ENCODE measurements around the gene DPEP2.
"Not testable (repeated sequence)": the region's sequence is repeated elsewhere in the genome, so short reads cannot be mapped to it uniquely, and the experiment has no call there.

DPEP2 gene

GRCh38 chr16:67976205-67976604, 23.1 kb downstream of the DPEP2 start:
- no peak for DNase-seq (ENCODE audit: low read depth in 2 of 2)

DNA sequence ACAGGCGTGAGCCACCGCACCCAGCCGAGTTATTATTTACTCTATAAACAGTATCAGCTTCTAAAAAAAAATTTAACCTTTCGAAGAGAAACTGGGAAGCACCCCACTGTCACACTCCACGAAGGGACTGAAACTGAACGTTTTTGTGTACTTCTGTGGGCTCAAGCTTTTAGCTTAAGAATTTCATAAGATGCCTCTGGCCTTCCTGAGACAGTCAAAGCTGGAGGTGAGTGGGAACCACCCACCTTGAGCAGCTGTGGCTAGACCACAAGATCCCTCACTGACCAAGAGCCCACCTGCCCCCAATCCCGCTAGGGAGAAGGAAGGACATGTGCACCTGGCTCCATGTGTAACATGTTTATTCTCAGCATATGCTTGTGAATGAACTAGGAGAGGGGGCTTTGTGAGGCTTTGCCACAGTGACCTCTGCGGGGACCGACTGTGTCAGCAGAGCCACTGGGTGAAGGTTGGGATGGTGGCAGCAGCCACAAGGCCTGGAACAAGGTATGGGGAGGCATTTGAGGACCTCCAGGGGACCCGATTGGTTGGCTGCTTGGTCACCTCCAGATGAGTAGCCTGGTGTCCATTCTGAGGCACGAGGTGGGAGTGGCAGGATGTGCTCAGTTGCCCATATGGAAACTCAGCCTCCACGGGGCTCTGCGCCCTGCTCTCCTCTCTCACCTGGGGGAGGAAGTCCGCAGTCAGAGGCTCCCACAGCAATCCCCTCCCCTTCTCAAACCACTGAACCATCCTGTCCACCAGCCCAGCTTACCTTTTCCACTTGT, 23.8 kb downstream of the DPEP2 start:
- DNase-seq (ENCODE audit: low read depth in 2 of 2) = no peak

GRCh38 chr16:67972285-67972684, 27.0 kb downstream of the DPEP2 start:
- DNase-seq (ENCODE audit: low read depth in 2 of 2) = not testable (repeated sequence)

DNA sequence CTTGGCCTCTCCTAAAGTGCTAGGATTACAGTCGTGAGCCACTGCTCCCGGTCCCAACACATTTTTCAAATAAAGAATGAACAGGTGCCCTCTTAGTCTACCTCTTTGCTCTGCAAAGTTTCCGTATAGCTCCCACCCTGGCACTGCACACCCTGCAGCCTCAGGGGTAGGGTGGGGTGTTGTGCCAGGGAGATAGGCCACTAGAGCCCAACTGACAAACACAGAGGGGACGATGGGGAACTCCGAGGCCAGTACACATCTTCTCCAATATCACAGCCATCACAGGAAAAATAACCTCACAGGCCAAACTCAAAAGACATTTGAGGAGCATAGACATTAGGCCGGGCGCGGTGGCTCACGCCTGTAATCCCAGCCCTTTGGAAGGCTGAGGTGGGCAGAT, 28.2 kb downstream of the DPEP2 start:
- DNase-seq (ENCODE audit: low read depth in 2 of 2) = no peak

- no peak for DNase-seq (ENCODE audit: low read depth in 2 of 2)
These were observed 29.8 kb downstream of the DPEP2 start for GRCh38 chr16:67969254-67970039.

DNA sequence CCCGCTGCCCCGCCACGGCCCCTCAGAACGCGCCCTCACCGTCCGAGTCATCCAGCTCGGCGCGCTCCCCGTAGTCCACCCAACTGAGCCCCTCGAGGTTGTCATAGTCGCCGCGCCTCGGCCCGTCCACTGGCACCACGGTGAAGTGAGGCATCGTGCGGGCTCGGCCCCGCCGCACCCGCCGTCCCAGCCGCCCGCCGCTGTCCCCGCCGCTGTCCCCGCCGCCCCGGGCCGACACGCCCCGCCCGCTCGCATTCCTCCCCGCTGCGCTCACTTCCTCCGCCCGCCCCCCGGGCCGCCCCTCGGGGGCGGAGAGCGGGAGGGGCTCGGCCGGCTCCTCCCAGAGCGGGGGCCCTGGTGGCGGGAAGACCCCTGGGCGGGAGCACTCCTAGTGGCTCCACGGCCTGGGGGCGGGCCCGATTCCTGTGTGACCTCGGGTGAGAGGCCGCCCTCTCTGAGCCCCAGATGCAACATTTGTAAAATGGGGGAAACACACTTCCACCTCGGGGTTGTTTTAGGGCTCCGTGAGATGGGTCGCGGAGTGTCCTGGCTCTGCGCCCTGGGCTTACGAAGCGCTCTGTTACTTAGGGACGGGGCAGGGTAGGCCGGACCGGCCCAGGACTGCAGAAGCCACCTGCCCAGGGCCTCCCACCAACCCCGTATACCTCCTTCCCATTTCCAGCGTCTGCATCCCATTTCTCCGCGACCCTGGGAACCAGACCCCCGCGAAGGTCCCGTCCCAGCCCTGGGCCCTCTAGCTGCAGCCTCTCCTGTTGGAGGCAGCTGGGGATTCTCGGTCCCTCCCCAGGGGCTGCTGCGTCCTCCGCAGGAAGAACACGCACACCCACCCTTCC, 30.7 kb downstream of the DPEP2 start, which contains the start of gene SLC12A4:
SLC12A4 (minus strand) TSS at position 238 of the 854 bp plus-strand sequence; CDS start at position 154, 84 bp downstream.
- peak; percentile 57 to 67 for DNase-seq (ENCODE audit: low read depth in 2 of 2)

GRCh38 chr16:67967958-67968399, 31.3 kb downstream of the DPEP2 start:
- no peak for DNase-seq (ENCODE audit: low read depth in 2 of 2)

DNA sequence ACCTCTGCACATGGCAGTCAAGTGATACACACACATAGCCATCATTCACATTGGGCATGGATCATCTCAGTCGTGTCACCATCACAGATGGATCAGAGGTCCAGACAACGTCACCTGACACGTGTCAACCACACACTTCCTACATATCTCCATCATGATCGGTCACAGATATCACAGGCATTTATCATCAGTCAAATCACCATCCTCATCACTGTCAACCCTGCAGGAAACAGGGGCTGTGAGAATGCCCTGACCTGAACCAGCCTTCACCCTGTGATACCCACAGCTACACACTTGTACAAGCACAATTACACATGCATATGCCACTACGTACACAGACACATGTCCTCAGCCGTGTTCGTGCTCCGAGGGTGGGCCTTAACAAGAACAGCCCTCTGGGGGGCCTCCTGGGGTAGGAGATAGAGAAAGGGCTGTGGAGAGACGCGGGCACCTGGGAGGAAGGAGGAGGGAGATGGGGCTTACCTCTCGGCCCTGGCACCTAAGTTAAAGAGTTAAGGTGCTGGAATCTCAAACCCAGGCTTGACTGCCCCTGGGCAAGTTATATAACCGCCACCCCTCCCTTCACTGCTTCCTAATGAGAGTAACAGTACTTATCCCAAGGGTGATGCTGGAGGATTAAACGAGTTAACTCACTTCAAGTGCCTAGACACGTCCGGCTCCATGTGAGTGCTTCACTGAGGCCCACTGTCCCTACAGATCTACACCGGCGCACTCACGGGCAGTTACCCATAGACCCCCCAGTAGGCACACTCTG, 31.9 kb downstream of the DPEP2 start:
- DNase-seq (ENCODE audit: low read depth in 2 of 2) = no peak

DNA sequence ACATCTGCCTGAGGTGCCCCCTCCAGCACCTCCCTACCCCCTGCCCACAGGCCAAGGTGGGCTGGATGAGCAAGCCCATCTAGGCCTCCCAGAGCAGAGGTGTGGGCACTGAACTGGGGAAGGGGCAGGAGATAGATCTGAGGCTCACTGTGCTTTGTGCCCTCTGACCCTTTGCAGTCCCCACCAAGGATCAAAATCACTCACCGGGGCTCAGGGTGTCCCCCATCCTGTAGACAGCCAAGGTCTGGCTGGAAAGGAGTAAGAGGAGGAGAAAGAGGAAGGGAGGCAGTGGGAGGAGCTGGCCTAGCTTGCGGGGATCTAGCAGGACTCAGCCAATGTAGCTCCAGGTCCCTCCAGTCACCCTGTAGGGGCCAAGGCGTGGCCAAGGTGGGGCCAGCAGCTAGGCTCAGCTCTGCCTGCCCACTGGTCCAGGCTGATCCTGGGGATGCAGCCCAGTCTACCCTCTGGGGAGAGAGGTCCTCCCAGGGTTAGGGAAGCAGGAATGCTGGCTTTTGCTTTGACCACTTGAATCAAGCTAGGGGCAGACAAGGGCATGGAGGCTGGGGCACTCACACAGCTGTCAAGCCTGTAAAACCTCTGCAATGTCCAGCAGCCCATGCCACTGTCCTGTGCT, 32.6 kb downstream of the DPEP2 start:
- no peak for DNase-seq (ENCODE audit: low read depth in 2 of 2)

GRCh38 chr16:67965668-67966548, 33.4 kb downstream of the DPEP2 start:
- no peak for DNase-seq (ENCODE audit: low read depth in 2 of 2)

- no peak for DNase-seq (ENCODE audit: low read depth in 2 of 2)
These were observed 34.7 kb downstream of the DPEP2 start for GRCh38 chr16:67964477-67965131.

DNA sequence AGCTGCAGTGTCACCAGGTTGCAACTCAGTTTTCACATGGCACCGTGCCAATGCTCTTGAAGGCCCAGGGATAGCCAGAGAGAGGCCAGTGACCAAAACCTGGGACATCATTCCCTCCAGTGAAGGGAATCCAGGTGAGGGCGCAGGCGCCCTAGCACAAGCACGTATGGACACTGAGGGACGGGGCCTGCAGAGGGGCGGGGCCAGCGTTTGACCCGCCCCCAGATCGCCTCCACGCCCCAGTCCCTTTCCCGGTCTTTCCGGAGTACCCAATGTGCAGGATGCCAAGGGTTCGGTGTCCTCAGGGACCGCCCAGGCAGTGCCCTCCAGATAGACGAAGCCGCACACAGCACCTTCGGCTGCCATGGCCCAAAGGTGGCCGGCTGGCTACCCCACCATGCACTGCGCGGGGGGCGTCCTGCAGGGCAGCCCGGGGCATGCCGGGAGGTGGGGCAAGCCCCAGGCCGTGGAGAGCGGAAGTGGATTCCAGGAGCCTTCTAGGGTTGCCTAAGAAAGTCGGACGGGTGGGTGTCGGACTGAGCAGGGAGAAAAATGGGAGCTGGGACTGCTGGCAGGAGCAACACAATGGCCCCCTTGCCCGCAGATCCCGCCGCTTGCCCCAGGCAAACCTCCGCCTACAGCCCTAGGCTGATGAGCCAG, 35.5 kb downstream of the DPEP2 start:
- DNase-seq (ENCODE audit: low read depth in 2 of 2) = no peak

GRCh38 chr16:67963292-67963661, 36.0 kb downstream of the DPEP2 start:
- no peak for DNase-seq (ENCODE audit: low read depth in 2 of 2)

GRCh38 chr16:67962135-67962534, 37.1 kb downstream of the DPEP2 start:
- DNase-seq (ENCODE audit: low read depth in 2 of 2) = no peak

DNA sequence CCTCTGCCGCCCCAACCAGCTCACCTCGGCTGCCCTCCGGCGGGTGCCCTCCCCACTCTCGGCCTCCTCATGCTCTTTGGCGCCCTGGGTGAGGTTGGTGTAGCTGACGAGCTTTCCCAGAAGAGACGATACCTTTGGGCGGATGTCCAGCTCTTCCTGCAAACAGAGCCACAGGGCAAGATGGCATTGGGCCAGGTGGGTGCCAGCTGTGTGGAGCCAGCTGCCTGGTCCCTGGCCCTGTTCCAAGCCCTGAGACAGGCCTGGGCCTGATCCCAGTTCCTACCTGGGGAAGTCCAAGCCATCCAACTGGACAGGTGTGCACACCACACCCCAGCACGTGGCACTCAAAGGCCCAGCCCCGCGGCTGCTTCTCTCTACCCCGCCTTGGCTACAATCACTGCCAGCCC, 37.7 kb downstream of the DPEP2 start:
- no peak for DNase-seq (ENCODE audit: low read depth in 2 of 2)

GRCh38 chr16:67959536-67960329, 39.6 kb downstream of the DPEP2 start:
- DNase-seq (ENCODE audit: low read depth in 2 of 2) = no peak

GRCh38 chr16:67957622-67958021, 41.7 kb downstream of the DPEP2 start:
- DNase-seq (ENCODE audit: low read depth in 2 of 2) = no peak

Measured in fibroblast of skin of left biceps (primary cell).